Body of pancreas (tissue), 4 donors: ENCODE data around the gene ZBTB4.

ENCODE experiments used
- CTCF ChIP-seq, 7 experiments: fragments of 450-650 bp in 4 of 7; fragments of 200-600 bp in 3 of 7; sonication (generic) in 3 of 7; IDR thresholded peaks; one replicate each; pipeline ENCODE4 v1.5.1; 2016 to 2019; ENCODE audit warnings: antibody characterized with exemption in 7 of 7
- POLR2A ChIP-seq, 3 donors: fragments of 450-650 bp; IDR thresholded peaks; one replicate each; pipeline ENCODE4 v1.6.1; 2016; ENCODE audit warnings: antibody characterized with exemption in 3 of 3, mild to moderate bottlenecking in 2 of 3

- TF ChIP-seq CTCF (IDR thresholded peaks at IDR 0.05), result no peak
- no peak for TF ChIP-seq POLR2A (IDR thresholded peaks at IDR 0.05)
These were observed 14.5 kb upstream of the ZBTB4 start for GRCh38 chr17:7493941-7494340.
